ENCODE measurements around the gene CCDC141.

Gene CCDC141

GRCh38 chr2:178829299-178829960 lies 220.5 kb downstream of the CCDC141 start:
- no peak for TF ChIP-seq CTCF (IDR thresholded peaks at IDR 0.05; ENCODE audit: low read depth, low read length, missing control alignments)
- no peak for DNase-seq (ENCODE audit: extremely low read depth, low read depth)
- H3K4me3 ChIP-seq (replicated peaks; ENCODE audit: low read depth, low read length), result no peak overlapping the region

- TF ChIP-seq CTCF (IDR thresholded peaks at IDR 0.05; ENCODE audit: low read depth, low read length, missing control alignments), result no peak
Observed at GRCh38 chr2:178828486-178828881, 221.5 kb downstream of the CCDC141 start.

GRCh38 chr2:178827739-178828485 lies 222.0 kb downstream of the CCDC141 start:
- TF ChIP-seq CTCF (IDR thresholded peaks at IDR 0.05; ENCODE audit: low read depth, low read length, missing control alignments), result no peak
- no peak overlapping the region for H3K4me3 ChIP-seq (replicated peaks; ENCODE audit: low read depth, low read length)
- no peak for DNase-seq (ENCODE audit: extremely low read depth, low read depth)

More at GRCh38 chr2:178828486-178828881, 221.5 kb downstream of the CCDC141 start:
- no peak for DNase-seq (ENCODE audit: extremely low read depth, low read depth)
- no peak overlapping the region for H3K4me3 ChIP-seq (replicated peaks; ENCODE audit: low read depth, low read length)

GRCh38 chr2:178827111-178827510 lies 222.8 kb downstream of the CCDC141 start:
- no peak for DNase-seq (ENCODE audit: extremely low read depth, low read depth)
- no peak overlapping the region for H3K4me3 ChIP-seq (replicated peaks; ENCODE audit: low read depth, low read length)
- TF ChIP-seq CTCF (IDR thresholded peaks at IDR 0.05; ENCODE audit: low read depth, low read length, missing control alignments), result no peak

- DNase-seq (ENCODE audit: extremely low read depth, low read depth), result no peak
- TF ChIP-seq CTCF (IDR thresholded peaks at IDR 0.05; ENCODE audit: low read depth, low read length, missing control alignments), result no peak
- H3K4me3 ChIP-seq (replicated peaks; ENCODE audit: low read depth, low read length), result no peak overlapping the region
Observed at GRCh38 chr2:178825183-178825582, 224.8 kb downstream of the CCDC141 start.

GRCh38 chr2:178824181-178824580 lies 225.8 kb downstream of the CCDC141 start:
- no peak for DNase-seq (ENCODE audit: extremely low read depth, low read depth)
- H3K4me3 ChIP-seq (replicated peaks; ENCODE audit: low read depth, low read length), result no peak overlapping the region
- TF ChIP-seq CTCF (IDR thresholded peaks at IDR 0.05; ENCODE audit: low read depth, low read length, missing control alignments), result no peak

Data from HFF-Myc (cell line).